Stimulated activated CD4-positive, alpha-beta T cell treated with anti-CD3 and anti-CD28 coated beads, Interleukin-1b, Interleukin-23, amount 100 ng/mL, for 48 hours (primary cell): ENCODE results near the gene HECTD1.
"Not testable (repeated sequence)": the region's sequence is repeated elsewhere in the genome, so short reads cannot be mapped to it uniquely, and the experiment has no call there.

Experiments
- DNase-seq: peaks from one replicate; pipeline ENCODE4 v3.0.0-alpha.2; 2020

The HECTD1 gene

DNA sequence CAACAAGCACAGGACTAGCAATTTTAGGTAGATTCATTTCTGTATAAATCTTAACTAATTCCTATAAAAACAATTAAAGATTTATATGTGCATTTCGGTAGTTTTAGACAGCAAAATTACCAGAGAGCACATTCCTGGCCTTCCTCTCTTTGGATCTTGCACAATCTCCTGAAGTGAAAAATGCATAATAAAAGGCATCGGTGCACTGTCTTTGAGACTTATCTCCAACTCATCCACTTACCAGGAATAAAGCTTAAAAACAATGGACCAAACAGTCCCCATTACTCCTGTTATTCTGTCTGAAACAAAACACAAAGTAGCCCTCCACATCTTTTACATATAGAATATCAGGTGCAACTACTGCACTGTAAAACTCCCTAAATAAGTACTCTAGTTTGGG lies 69.3 kb downstream of the HECTD1 start:
- no peak for DNase-seq

DNA sequence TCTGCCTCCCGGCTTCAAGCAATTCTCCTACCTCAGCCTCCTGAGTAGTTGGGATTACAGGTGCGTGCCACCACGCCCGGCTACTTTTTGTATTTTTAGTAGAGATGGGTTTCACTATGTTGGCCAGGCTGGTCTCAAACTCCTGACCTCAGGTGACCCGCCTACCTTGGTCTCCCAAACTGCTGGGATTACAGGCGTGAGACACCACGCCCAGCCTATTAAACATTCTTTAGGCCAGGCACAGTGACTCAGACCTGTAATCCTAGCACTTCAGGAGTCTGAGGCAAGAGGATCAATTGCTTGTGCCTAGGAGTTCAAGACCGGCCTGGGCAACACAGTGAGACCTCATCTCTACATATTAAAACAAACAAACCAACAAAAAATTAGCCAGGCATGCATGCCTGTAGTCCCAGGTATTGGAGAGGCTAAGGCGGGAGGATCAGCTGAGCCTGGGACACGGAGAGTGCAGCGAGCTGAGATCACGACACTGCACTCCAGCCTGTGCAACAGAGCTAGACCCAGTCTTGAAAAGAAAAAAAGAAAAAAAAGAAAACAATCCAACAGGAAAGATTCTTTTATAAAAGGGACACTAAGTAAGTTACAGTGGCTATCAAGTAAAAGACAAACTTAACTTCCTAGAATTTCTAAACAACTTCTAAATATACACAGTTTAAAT lies 70.2 kb downstream of the HECTD1 start:
- DNase-seq: no peak

DNA sequence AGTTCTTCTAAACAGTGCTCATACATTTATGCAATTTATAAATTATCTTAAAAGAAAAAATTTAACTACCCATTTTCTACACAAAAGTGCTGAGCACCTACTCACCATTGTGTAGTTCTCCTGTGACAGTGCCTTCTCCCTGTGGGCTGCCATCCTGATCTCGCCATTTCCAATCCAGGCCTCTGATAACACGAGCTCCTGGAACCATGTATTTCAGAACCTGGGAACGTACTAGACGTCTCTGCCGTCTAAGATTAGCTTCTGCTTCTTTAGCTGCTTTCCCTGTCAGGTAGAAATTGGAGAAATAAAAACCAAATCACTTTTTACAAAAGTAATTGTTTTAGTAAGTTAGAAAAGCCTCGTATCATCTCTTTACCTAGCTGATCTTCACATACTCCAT lies 74.5 kb downstream of the HECTD1 start:
- no peak for DNase-seq

DNA sequence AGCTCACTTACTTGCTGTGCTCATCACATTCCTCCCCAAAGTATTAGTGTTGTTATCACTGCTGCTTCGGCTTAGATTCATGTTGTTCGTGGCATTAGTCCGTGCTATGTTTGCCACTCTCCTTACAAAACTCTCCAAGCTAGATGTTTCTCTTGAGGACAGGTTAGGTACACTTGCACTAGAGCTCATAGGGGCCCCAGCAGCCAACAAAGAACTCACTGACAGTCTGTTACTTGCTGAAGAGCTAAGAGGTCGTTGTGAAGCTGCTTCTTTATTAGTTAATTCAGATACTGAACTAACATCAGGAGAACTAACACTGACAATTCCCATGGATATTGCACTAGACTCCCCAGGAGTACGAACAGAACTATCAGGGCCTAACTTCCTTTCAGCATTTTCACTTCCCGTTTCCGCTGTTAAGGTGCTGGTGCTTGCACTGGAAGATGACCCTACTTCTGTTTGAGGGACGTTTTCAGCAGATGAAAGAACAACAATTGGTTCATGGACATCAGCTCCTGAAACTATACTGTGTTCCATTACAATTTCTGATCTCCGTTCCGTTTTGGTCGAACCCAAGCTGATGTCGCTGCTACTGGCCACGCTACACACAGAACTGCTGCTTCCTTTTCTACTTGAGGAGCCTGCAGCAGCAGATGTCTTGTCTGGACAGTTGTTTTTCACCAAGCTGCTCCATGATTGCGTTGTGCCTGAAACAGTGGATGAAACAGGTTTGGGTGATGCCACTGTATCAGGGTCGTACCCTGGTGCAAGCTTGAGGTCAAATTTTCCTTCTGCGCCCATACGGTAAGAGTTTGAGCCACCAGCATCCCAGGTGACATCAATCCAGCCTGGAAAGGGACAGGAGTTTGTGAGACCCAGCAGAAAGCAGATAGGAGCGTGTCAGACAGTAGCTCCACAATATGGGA lies 78.7 kb downstream of the HECTD1 start:
- DNase-seq: no peak

DNA sequence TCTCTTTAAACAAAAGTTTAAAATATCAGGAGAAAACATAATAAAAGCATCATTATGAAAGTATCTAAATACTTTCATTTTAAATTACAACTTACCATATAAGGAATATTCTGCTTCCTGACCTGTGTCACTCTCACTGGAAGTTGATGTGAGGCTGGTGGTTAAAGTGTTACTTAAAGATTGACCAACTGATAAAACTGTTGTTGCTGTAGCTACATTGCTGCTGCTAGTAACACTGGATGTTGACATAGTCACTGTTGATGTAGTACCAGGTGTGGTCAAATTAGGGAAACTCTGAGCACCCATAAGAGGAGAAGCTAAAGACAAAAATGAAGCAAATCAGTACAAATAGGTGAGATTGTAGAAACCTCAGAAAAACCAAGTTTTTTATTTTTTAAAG lies 79.9 kb downstream of the HECTD1 start:
- no peak for DNase-seq

DNA sequence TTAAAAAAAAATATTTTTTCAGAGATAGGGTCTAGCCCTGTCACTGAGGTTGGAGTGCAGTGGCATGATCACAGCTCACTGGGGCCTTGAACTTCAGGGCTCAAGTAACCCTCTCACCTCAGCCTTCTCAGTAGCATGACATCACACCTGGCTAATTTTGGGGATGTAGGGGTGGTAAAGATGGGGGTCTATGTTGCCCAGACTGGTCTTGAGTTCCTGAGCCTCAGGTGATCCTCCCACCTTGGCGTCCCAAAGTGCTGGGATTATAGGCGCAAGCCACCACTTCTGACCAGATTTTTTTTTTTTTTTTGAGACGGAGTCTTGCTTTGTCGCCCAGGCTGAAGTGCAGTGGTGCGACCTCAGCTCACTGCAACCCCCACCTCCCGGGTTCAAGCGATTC lies 80.9 kb downstream of the HECTD1 start:
- no peak for DNase-seq

DNA sequence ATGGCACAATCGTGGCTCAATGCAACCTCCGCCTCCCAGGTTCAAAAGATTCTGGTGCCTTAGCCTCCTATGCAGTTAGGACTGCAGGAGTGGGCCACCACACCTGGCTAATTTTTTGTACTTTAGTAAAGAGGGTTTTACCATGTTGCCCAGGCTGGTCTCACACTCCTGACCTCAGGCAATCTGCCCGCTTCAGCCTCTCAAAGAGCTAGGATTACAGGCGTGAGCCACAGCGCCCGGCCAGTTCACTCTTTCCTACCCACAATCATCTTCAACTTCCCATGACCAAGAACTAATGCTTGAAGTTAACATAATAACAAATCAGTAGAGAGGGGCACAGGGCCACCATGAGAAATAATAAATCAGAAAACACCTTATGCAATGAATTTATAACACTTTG lies 82.4 kb downstream of the HECTD1 start:
- DNase-seq: no peak

DNA sequence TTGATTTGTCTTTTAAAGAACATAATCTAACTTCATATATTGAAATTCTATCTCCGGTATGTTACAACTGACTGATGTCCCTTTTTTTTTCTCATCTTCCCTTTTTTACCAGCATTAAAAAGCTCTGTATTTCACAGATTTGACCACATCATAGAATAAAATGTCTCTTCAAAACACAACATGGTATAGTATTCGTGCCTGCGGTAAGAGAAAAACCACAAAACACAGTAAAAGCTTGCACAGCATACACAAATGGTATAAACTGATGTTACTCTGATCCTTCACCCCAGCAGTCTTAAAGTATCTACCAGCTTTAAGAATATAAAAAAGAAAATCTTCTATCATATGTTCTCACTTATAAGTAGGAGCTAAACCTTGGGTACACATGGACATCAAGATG lies 83.4 kb downstream of the HECTD1 start:
- DNase-seq: no peak

DNA sequence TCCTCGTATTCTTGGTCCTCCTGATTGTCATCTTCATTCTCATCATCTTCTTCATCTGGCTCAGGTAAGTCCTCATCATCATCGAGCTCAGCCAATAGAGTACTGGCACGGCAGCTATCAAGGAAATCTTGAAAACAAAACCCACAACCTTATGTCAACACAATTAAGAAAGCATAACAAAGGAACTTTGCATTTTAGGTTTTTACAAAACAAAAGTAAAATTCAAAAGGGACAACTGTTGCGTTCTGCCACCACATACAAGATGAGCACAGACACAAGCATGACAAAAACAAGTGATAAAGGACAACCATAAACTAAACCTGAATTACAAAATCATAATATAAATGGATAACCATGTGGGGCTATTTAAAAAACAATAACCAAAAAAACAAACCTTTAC lies 84.7 kb downstream of the HECTD1 start:
- DNase-seq: no peak

DNA sequence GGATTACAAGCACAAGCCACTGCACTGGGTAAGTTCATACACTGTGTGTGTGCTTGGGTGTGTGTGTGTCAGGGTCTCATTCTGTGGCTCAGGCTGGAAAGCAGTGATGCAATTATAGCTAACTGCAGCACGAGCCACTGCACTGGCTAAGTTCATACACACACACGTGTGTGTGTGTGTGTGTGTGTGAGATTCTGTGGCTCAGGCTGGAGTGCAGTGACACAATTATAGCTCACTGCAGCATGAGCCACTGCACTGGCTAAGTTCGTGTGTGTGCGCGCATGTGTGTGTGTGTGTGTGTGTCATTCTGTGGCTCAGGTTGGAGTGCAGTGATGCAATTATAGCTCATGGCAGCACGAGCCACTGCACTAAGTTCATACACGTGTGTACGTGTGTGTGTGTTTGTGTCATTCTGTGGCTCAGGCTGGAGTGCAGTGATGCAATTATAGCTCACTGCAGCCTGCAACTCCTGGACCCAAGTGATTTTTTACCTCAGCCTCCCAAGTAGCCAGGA lies 85.4 kb downstream of the HECTD1 start:
- DNase-seq: no peak

DNA sequence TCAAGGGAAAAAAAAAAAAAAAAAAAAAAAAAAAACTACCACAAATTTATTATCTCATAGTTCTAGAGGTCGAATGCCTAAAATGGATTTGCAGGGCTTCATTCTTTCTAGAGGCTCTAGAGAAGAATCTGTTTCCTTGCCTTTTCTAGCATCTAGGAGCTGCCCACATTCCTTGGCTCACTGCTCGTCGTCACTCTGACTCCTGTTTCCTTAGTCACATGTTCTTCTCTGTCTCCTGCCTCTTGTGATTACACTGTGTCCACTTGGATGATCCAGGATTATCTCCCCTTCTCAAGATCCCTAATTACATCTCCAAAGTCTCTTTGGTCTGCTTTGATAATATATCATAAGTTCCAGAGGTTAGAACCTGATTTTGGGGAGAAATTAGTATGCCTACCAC lies 88.7 kb downstream of the HECTD1 start:
- no peak for DNase-seq

DNA sequence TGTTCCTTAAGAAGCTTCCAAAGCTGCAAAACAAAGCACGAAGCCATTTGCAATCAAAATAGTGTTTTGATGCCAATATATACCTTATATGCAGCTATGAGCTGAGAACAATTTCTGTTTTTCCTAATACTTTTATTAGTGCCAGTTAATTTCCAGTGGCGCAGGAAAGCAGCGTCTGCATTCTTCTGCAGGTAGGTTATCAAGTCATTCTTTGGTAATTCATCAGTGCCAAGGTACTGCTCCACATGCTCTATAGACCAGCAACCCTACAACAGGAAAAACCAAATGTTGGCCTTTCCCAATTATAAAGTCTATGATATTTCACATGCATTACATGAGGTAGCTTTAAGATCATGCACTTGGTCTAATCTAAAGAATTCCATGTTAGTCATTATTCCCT lies 93.8 kb downstream of the HECTD1 start:
- no peak for DNase-seq

DNA sequence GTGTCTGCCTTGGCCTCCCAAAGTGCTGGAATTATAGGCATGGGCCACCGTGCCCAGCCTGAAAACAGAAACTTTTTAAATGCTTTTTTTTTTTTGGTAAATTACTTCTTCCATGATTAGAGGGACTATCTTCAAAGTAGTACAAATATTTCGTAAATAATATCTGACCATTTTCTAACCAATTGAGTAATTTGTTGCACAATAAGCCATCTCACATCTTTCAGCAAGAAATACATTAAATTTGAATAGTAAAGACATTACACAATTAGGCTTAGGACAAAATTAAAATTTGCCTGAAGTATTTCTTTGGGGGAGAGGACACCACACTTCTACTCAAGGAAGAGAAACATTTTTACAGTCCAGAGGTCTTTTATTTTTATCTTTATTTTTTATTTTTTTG lies 96.7 kb downstream of the HECTD1 start:
- DNase-seq: no peak

DNA sequence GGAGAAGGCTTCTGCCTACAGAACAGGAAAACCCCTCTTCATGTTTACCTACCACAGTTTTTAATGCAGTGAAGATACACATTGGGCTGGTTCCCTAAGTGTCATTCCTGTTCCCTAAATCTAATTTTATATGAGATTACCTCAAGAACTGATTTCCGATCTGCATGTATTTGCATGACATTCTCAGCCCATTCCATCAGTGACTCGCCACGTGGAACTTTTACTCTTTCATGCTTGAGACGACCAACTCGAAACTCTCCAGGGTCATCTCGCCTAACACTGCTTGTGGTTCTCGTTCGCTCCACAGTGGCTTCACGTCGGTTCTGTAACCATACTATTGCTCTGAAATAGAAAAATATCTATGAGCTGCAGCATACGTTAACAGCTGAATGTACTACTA lies 98.3 kb downstream of the HECTD1 start:
- no peak for DNase-seq

DNA sequence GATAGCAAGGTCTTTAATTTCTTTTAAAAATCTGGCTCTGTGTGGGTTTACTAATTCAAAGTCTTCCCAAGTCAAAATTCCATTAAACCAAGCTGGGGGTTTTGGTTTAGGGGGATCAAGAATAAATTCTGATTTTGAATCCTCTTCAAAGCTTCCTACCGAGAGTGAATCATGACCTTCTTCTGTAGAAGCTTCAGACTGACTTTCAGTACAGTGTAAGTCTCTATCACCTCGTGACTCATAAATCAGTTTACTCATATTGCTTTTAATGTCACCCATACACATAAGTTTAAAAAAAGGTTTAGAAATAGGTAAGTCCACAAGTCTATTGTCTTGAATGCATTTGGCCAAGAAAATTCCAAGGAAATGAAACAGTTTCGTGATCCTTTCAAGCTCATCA lies 100.8 kb downstream of the HECTD1 start:
- no peak for DNase-seq

DNA sequence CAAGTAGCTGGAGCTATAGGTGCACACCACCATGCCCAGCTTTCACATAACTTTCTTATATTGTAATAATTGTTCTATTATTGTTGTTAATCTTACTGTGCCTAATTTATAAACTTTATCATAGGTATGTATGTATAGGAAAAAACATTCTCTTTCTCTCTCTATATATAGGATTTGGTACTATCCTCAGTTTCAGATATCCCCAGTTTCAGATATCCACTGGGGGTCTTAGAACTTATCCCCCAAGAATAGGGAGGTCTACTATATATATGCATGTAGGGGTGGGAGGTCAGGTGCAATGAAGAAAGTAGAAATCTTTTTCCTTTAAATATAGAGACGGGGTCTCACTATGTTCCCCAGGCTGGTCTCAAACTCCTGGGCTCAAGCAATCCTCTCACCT lies 110.5 kb downstream of the HECTD1 start:
- DNase-seq: no peak

DNA sequence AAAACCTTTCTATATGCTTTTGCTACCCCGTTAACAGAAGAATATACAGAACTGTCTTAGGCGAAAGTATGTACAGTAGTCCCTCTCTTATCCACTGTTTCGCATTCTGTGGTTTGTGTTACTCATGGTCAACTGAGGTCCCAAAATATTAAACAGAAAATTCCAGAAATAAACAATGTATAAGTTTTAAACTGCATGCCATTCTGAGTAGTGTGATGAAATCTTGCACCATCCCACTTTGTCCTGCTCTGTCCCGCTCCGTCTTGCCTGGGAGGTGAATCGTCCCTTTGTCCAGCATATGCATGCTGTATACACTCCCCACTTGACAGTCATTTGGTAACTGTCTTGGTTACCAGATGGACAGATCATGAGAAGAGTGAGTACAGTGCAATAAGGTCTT lies 111.3 kb downstream of the HECTD1 start:
- DNase-seq: no peak

DNA sequence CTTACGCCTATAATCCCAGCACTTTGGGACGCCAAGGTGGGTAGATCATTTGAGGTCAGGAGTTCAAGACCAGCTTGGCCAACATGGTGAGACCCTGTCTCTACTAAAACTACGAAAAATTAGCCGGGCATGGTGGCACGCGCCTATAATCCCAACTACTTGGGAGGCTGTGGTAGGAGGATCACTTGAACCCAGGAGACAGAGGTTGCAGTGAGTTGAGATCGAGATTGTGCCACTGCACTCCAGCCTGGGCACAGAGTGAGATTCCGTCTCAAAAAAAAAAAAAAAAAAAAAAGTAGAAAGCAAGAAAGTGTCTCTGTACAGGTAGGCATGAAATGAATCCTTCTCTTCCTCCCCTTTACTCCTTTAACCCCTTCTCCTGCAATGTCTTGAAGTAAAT lies 111.8 kb downstream of the HECTD1 start:
- DNase-seq: not testable (repeated sequence)

DNA sequence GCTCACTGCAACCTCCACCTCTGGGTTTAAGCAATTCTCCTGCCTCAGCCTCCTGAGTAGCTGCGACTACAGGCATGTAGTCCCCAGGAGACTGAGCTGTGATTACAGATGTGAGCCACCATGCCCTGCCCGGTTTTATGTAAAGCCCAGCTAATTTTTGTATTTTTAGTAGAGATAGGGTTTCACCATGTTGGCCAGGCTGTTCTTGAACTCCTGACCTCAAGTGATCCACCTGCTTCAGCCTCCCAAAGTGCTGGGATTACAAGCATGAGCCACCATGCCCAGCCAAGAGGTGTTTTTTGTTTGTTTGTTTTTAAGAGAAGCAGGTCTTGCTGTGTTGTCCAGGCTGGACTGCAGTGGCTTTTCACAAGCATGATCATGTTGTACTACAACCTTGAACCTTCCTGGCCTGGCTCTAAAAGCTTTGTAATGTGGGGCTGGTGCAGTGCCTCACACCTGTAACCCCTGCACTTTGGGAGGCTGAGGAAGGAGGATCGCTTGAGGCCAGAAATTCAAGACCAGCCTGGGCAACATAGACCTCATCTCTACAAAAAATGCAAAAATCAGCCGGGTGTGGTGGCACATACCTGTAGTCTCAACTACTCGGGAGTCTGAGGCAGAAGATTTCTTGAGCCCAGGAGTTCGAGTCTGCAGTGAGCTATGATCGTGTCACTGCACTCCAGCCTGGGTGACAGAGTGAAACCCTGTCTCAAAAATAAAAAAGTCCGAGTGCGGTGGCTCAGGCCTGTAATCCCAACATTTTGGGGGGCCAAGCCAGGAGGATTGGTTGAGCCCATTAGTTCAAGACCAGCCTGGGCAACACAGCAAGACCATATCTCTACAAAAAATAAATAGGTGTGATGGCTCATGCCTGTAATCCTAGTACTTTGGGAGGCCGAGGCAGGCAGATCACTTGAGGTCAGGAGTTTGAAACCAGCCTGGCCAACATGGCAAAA lies 113.4 kb downstream of the HECTD1 start:
- DNase-seq: not testable (repeated sequence)

DNA sequence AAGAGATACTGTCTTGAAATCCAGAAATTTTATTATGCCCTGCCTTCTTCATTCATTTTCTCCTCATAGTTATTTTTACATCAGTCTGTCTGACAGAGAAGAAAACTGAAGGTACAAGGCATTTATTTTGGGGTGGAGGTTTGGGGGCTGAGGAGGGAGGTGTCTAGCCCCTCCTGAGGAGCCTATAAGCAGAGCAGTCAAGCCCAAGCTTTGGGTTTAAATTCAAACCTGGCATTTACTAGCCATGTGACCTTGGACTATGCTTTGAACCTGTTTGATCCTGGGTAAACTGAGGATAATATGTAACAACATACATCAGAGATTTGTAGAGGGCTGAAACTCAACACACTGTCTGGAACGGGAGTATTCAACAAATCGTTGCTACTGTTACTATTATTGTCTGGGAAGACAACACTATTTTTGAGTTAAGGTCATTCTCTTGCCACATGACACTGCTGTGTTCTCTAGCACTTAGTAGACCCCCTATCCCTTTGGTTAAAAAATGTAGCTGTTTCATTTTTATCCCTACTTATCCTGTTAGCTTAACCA lies 115.4 kb downstream of the HECTD1 start:
- no peak for DNase-seq

DNA sequence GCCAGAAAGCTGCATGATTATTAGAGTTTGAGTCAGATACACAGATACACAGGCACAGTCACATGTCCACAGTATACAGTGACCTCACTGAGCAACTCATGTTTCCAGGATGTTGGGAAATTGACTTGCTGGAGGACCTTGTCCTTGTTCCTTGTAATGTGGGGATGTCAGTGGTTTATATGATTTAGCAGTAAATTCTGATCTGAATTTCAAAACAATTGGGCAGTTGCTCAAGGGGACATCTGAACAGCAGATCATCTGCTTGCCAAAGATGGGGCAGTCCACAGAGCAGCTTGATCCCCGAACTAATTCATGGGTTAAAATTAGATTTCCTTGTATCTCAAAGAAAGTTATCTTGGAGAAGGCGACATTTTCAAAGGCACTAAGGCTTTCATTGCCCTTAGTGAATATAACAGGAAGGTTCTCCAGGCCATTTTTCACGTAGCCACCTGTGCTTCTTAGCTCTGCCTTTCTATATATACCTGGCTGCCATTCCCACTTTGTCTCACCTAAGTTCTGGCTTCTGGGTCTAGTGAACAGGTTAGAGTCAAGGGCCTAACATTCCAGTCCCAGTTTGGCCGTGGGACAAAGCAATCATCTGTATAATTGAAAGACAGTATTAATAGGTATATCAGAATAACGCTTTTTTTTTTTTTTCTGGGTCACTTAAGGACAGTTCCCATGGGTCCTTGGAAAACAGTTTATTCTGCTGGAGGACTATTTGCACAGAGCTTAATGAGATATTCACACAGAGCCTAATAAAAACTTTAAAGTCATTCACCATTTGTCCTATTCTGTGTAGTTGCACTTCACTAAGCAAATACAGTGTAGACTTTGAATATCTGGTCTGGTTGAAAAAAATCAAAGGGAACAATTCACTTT lies 116.5 kb downstream of the HECTD1 start:
- no peak for DNase-seq

DNA sequence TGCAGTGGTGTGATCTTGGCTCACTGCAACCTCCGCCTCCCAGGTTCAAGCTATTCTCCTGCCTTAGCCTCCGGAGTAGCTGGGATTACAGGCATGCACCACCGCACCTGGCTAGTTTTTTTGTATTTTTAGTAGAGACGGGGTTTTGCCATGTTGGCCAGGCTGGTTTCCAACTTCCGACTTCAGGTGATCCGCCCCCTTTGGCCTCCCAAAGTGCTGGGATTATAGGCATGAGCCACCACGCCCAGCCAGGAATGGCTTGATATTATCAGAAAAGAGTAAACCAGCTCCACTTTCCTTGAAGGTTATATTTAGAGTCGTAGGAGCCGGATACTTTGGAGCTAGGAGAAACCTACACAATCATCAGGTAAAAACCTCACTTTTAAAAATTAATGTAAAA lies 121.1 kb downstream of the HECTD1 start:
- not testable (repeated sequence) for DNase-seq
